Lower leg skin (tissue), 4 donors: ENCODE measurements around the gene AIDA. TPM values are rescaled to one million over a fixed set of nuclear protein-coding genes. Genes with fewer than 3 reads are reported as not detected.
A peak's percentile ranks its signal among the peaks of the same experiment; 100 is the strongest.

ENCODE experiments used
- DNase-seq, 2 donors: peaks; one replicate each; pipeline ENCODE4 v3.0.0-alpha.2; 2019; ENCODE audit warnings: low spot score in 2 of 2
- H3K4me3 ChIP-seq: fragments of 200-600 bp; sonication (generic); 2 replicates; pipeline ENCODE4 v1.5.1; 2017; ENCODE audit warnings: mild to moderate bottlenecking, low read depth; ENCODE audit not compliant: poor library complexity, severe bottlenecking
- POLR2A ChIP-seq, 2 donors: fragments of 450-650 bp; IDR thresholded peaks; one replicate each; pipeline ENCODE4 v1.6.1; 2016 to 2017; ENCODE audit warnings: antibody characterized with exemption in 2 of 2, mild to moderate bottlenecking in 1 of 2, moderate library complexity in 1 of 2
- WGBS, 2 donors: methylation state at CpG; one replicate each; pipeline ENCODE4 v1.1.5; 2018; 5-methylcytosine and 5-hydroxymethylcytosine counted together
- intact Hi-C: fragments of 100-400 bp; cut with DNase I; formaldehyde crosslinking; loops from one replicate; pipeline ENCODE4 v1.15.0; 2023; ENCODE audit warnings: low total_unique reads
- total RNA-seq, 4 donors: library from RNA; depleted of rRNA; stranded (reverse); fragments of >200 nt; gene quantifications; one replicate each; pipeline ENCODE4 v1.1.0, GENCODE V29; 2016
- TF ChIP-seq, protein P1 (sequence below), 3 donors: fragments of 450-650 bp; IDR thresholded peaks; one replicate each; pipeline ENCODE4 v1.5.1; 2016; ENCODE audit warnings: antibody characterized with exemption in 3 of 3, mild to moderate bottlenecking in 3 of 3, moderate library complexity in 2 of 3

Gene AIDA
- total RNA-seq, 4 donors from 2014 or later = 27.2 to 38.1 (median 30.2) TPM

DNA sequence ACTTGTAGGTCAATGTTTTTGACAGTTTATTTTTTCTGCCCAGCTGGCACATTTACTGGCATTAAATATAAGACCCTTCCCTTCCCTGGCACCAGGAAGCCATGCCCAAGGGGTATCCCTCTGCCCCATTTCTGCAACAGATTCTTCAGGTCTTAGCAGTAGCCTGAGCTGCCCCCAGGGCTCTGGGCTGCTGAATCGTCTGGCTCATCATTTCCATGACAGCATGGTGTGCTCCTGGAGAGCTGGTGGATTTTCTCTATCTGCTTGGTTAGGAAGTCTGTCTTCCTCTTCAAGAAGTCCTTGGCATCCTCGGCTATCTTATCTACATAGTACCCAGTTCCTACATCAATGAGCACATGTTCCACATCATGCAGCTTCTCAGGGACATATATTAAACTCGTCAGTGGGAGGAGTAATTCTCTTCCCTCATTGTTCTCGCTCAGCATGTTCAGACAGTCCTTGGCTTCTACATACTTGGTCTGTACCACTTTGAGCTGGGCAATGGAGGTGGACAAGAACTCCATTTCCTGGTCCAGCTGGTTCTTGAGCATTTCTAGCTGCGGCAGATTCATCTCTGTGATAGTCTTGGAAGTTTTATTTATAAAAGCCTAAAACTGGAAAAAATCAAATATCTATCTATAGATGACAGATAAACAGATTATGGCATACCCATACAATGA is 70.9 kb downstream of the AIDA start:
- no peak overlapping the region for H3K4me3 ChIP-seq
- WGBS, 2 donors = 54 to 63% methylated on average over 5 of the region's 5 CpGs
- TF ChIP-seq, protein P1, sequence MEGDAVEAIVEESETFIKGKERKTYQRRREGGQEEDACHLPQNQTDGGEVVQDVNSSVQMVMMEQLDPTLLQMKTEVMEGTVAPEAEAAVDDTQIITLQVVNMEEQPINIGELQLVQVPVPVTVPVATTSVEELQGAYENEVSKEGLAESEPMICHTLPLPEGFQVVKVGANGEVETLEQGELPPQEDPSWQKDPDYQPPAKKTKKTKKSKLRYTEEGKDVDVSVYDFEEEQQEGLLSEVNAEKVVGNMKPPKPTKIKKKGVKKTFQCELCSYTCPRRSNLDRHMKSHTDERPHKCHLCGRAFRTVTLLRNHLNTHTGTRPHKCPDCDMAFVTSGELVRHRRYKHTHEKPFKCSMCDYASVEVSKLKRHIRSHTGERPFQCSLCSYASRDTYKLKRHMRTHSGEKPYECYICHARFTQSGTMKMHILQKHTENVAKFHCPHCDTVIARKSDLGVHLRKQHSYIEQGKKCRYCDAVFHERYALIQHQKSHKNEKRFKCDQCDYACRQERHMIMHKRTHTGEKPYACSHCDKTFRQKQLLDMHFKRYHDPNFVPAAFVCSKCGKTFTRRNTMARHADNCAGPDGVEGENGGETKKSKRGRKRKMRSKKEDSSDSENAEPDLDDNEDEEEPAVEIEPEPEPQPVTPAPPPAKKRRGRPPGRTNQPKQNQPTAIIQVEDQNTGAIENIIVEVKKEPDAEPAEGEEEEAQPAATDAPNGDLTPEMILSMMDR (IDR thresholded peaks at IDR 0.05) = no peak
- no peak for TF ChIP-seq POLR2A (IDR thresholded peaks at IDR 0.05)
- no peak for DNase-seq
- intact Hi-C loops = no loop called here

DNA sequence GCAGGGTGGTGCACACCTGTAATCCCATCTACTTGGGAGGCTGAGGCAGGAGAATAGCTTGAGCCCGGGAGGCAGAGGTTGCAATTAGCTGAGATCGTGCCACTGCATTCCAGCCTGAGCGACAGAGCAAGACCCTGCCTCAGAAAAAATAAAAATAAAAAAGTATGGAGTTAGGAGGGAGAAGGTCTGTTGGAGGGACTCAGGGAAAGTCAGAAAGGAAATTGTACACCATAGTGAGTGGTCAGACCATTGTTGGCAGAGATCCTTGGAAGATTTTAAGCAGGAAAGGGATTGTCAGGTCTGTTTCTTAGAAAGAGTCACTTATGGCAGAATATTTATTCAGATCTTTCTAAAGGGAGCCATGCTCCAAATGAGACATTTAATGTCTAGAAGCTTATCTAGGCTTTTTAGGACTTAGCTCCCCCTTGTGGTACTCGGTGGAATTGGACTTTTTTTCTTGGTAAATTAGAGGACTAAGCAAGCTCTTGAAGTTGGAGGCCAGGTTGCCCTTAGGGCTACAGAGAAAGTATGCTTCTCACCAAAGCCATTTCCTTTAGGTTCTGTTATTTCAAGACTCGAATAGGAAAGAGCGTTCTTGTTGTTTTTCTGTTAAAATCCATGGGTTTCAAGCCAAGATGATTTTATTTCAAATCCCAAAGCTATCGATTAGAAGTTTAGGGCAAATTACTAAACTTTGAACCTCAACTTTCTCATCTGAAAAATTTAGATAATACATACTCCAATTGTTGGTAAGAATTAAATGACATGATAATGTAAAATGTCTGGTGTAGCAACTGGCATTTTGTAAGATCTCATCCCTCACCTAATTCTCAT is 77.9 kb downstream of the AIDA start:
- TF ChIP-seq POLR2A (IDR thresholded peaks at IDR 0.05) = no peak
- TF ChIP-seq, protein P1 (IDR thresholded peaks at IDR 0.05) = peak in 1 of 3 donors; percentile 11
- no peak overlapping the region for H3K4me3 ChIP-seq
- peak in 1 of 2 donors; percentile 89 for DNase-seq
- intact Hi-C loops = loop anchor here (10.0 kb wide), 1 partner anchor 170 kb away; no protein-coding TSS in a partner anchor
- 46 to 47% methylated on average over 7 of the region's 7 CpGs for WGBS, 2 donors

DNA sequence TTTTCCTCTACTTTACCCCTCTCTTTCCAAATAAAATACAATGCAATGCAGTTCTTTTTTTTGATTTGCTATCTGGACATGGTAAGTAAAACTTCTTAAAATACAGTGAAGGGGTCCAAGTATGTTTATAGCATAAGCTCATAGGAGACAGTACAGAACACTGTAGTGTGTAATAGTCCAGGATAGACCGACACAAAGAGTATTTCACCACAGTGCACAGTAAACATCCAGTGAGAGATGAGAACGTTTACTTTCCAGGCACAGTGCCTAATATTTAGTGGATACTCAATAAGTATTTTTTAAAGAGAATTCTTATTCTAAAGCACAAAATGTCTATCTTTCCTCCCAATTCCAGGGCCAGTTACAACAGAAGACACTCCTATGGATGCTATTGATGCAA is 79.5 kb downstream of the AIDA start:
- intact Hi-C loops = loop anchor here (10.0 kb wide), 1 partner anchor 168 kb away; no protein-coding TSS in a partner anchor
- DNase-seq = no peak
- 62 to 68% methylated on average over 2 of the region's 2 CpGs for WGBS, 2 donors
- TF ChIP-seq, protein P1 (IDR thresholded peaks at IDR 0.05) = no peak
- TF ChIP-seq POLR2A (IDR thresholded peaks at IDR 0.05) = no peak
- no peak overlapping the region for H3K4me3 ChIP-seq

DNA sequence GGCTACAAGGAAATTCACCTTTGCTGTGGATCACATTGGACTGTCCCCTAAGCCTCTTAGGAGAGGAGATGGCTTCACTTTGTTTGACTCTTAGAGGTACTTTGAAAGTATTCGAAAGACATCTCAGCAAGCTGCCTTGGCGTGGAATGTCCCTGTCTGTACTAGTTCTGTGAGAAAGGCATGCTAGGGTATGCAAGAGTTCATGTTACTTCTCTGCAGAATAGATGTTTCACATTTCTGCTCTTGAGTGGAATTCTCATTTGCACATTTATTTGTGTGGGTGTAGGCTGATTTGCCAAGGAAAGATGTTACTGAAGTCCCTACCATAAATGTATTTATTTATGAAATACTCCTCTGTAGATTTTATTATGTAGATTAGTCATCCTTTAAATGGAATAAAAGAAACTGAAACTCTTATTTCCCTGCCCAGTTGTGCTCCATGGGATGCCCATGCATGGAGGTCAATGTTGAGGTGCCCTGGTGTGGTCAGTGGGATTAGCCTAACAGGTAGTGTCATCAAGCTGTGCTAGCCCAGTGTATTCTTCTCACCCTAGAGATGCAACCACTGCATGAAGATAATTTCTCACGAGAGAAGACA is 80.6 kb downstream of the AIDA start:
- WGBS, 2 donors = 87 to 89% methylated on average over 3 of the region's 3 CpGs
- intact Hi-C loops = loop anchor here (10.0 kb wide), 1 partner anchor 167 kb away; no protein-coding TSS in a partner anchor
- no peak for DNase-seq
- TF ChIP-seq, protein P1 (IDR thresholded peaks at IDR 0.05) = no peak
- TF ChIP-seq POLR2A (IDR thresholded peaks at IDR 0.05) = no peak
- no peak overlapping the region for H3K4me3 ChIP-seq

DNA sequence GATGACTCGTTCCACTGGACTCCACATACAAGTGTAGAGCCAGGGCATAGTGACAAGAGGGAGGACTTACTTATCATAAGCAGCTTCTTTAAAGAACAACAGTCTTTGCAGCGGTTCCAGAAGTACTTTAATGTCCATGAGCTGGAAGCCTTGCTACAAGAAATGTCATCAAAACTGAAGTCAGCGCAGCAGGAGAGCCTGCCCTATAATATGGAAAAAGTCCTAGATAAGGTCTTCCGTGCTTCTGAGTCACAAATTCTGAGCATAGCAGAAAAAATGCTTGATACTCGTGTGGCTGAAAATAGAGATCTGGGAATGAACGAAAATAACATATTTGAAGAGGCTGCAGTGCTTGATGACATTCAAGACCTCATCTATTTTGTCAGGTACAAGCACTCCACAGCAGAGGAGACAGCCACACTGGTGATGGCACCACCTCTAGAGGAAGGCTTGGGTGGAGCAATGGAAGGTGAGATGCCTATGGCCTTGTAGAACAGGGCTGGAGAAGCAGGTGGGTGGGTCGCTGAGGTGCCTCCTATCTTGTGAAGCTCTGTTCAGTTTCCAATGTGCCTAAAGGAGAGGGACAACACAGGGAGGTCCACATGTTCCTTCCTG is 82.3 kb downstream of the AIDA start:
- TF ChIP-seq POLR2A (IDR thresholded peaks at IDR 0.05) = no peak
- TF ChIP-seq, protein P1 (IDR thresholded peaks at IDR 0.05) = no peak
- WGBS, 2 donors = 88 to 91% methylated on average over 7 of the region's 7 CpGs
- H3K4me3 ChIP-seq = no peak overlapping the region
- intact Hi-C loops = loop anchor here (10.0 kb wide), 1 partner anchor 165 kb away; no protein-coding TSS in a partner anchor
- DNase-seq = no peak
